ENCODE results near the gene KRTAP2-3. TPM values are rescaled to one million over a fixed set of nuclear protein-coding genes. Genes with fewer than 3 reads are reported as not detected.
"Not testable (repeated sequence)": the region's sequence is repeated elsewhere in the genome, so short reads cannot be mapped to it uniquely, and the experiment has no call there.

Gene KRTAP2-3
- total RNA-seq (not detected), polyA plus RNA-seq (ENCODE audit: insufficient read length in 2 of 2) (not detected)
- long read RNA-seq, donor 1 = 0 reads
- long read RNA-seq, donor 2 = 0 reads
- long read RNA-seq, donor 3 = 0 reads
- long read RNA-seq, donor 4 = 0 reads

- WGBS (ENCODE audit: insufficient coverage) = 80% methylated on average over 4 of the region's 6 CpGs
- Histone ChIP-seq H3K9me3 (ENCODE audit: control insufficient read depth, insufficient read depth, low read length) (no peaks in the 10 kb centered on the region), H3K27me3 (ENCODE audit: control insufficient read depth, insufficient read depth, low read length) (no peaks in the 10 kb centered on the region), H3K4me1 (ENCODE audit: control insufficient read depth, insufficient read depth, low read length) (no peaks in the 10 kb centered on the region), H3K27ac (ENCODE audit: low read depth, low read length) (no peak within 1 kb of the TSS), H3K4me3 (ENCODE audit: low read depth, low read length) (no peak within 1 kb of the TSS), H3K36me3 (ENCODE audit: control insufficient read depth, insufficient read depth, low read length) (no peaks in the 10 kb centered on the region)
- DNase-seq (ENCODE audit: low read depth in 4 of 6, low spot score in 6 of 6) = no peak
Observed at GRCh38 chr17:41060052-41060604, at the start of gene KRTAP2-3. Gene KRTAP2-3, minus strand, starts transcription at chr17:41060114. Its CDS starts 64 bp downstream, at chr17:41060050.

GRCh38 chr17:41108728-41109386 lies 48.9 kb upstream of the KRTAP2-3 start:
- H3K36me3 ChIP-seq (ENCODE audit: control insufficient read depth, insufficient read depth, low read length); H3K27me3 ChIP-seq (ENCODE audit: control insufficient read depth, insufficient read depth, low read length); H3K4me1 ChIP-seq (ENCODE audit: control insufficient read depth, insufficient read depth, low read length); H3K4me3 ChIP-seq (ENCODE audit: low read depth, low read length); DNase-seq (ENCODE audit: low read depth in 4 of 6, low spot score in 6 of 6); H3K27ac ChIP-seq (ENCODE audit: low read depth, low read length); H3K9me3 ChIP-seq (ENCODE audit: control insufficient read depth, insufficient read depth, low read length): not testable (repeated sequence)
- no CpG with 5 or more reads among the region's 1 CpG for WGBS (ENCODE audit: insufficient coverage)

- Histone ChIP-seq H3K4me3 (ENCODE audit: low read depth, low read length) (no peak overlapping the region), H3K9me3 (ENCODE audit: control insufficient read depth, insufficient read depth, low read length) (no peaks in the 10 kb centered on the region), H3K36me3 (ENCODE audit: control insufficient read depth, insufficient read depth, low read length) (no peaks in the 10 kb centered on the region), H3K4me1 (ENCODE audit: control insufficient read depth, insufficient read depth, low read length) (no peaks in the 10 kb centered on the region), H3K27me3 (ENCODE audit: control insufficient read depth, insufficient read depth, low read length) (no peaks in the 10 kb centered on the region), H3K27ac (ENCODE audit: low read depth, low read length) (no peak overlapping the region)
- no peak for DNase-seq (ENCODE audit: low read depth in 4 of 6, low spot score in 6 of 6)
- 89% methylated on average over 1 of the region's 1 CpG for WGBS (ENCODE audit: insufficient coverage)
Observed at GRCh38 chr17:41107941-41108450, 48.1 kb upstream of the KRTAP2-3 start.

- H3K4me3 ChIP-seq (ENCODE audit: low read depth, low read length); H3K4me1 ChIP-seq (ENCODE audit: control insufficient read depth, insufficient read depth, low read length); H3K36me3 ChIP-seq (ENCODE audit: control insufficient read depth, insufficient read depth, low read length); H3K27ac ChIP-seq (ENCODE audit: low read depth, low read length); H3K27me3 ChIP-seq (ENCODE audit: control insufficient read depth, insufficient read depth, low read length); DNase-seq (ENCODE audit: low read depth in 4 of 6, low spot score in 6 of 6); H3K9me3 ChIP-seq (ENCODE audit: control insufficient read depth, insufficient read depth, low read length): not testable (repeated sequence)
- 69% methylated on average over 9 of the region's 10 CpGs for WGBS (ENCODE audit: insufficient coverage)
Observed at GRCh38 chr17:41105347-41105746, 45.4 kb upstream of the KRTAP2-3 start, which contains the start of gene KRTAP4-9. Gene KRTAP4-9, plus strand, starts transcription at chr17:41105389. Its CDS starts 0 bp downstream, at chr17:41105389.

- DNase-seq (ENCODE audit: low read depth in 4 of 6, low spot score in 6 of 6); H3K36me3 ChIP-seq (ENCODE audit: control insufficient read depth, insufficient read depth, low read length); H3K4me1 ChIP-seq (ENCODE audit: control insufficient read depth, insufficient read depth, low read length); H3K27me3 ChIP-seq (ENCODE audit: control insufficient read depth, insufficient read depth, low read length); H3K4me3 ChIP-seq (ENCODE audit: low read depth, low read length); H3K9me3 ChIP-seq (ENCODE audit: control insufficient read depth, insufficient read depth, low read length); H3K27ac ChIP-seq (ENCODE audit: low read depth, low read length): not testable (repeated sequence)
- WGBS (ENCODE audit: insufficient coverage) = no CpG with 5 or more reads among the region's 2 CpGs
Observed at GRCh38 chr17:41104386-41105038, 44.6 kb upstream of the KRTAP2-3 start.

GRCh38 chr17:41103896-41104295 lies 44.0 kb upstream of the KRTAP2-3 start:
- no CpG with 5 or more reads among the region's 1 CpG for WGBS (ENCODE audit: insufficient coverage)
- Histone ChIP-seq H3K4me1 (ENCODE audit: control insufficient read depth, insufficient read depth, low read length) (no peaks in the 10 kb centered on the region), H3K4me3 (ENCODE audit: low read depth, low read length) (no peak overlapping the region), H3K27me3 (ENCODE audit: control insufficient read depth, insufficient read depth, low read length) (no peaks in the 10 kb centered on the region), H3K36me3 (ENCODE audit: control insufficient read depth, insufficient read depth, low read length) (no peaks in the 10 kb centered on the region), H3K27ac (ENCODE audit: low read depth, low read length) (no peak overlapping the region), H3K9me3 (ENCODE audit: control insufficient read depth, insufficient read depth, low read length) (no peaks in the 10 kb centered on the region)
- DNase-seq (ENCODE audit: low read depth in 4 of 6, low spot score in 6 of 6) = no peak

GRCh38 chr17:41101586-41102259 lies 41.8 kb upstream of the KRTAP2-3 start, which contains the start of gene KRTAP4-16:
Gene KRTAP4-16, minus strand, starts transcription at chr17:41102209. Its CDS starts 0 bp downstream, at chr17:41102209.
- Histone ChIP-seq H3K36me3 (ENCODE audit: control insufficient read depth, insufficient read depth, low read length) (no peaks in the 10 kb centered on the region), H3K9me3 (ENCODE audit: control insufficient read depth, insufficient read depth, low read length) (no peaks in the 10 kb centered on the region), H3K4me3 (ENCODE audit: low read depth, low read length) (no peak within 1 kb of the TSS), H3K27me3 (ENCODE audit: control insufficient read depth, insufficient read depth, low read length) (no peaks in the 10 kb centered on the region), H3K27ac (ENCODE audit: low read depth, low read length) (no peak within 1 kb of the TSS), H3K4me1 (ENCODE audit: control insufficient read depth, insufficient read depth, low read length) (no peaks in the 10 kb centered on the region)
- DNase-seq (ENCODE audit: low read depth in 4 of 6, low spot score in 6 of 6) = no peak
- 43% methylated on average over 9 of the region's 10 CpGs for WGBS (ENCODE audit: insufficient coverage)

GRCh38 chr17:41099682-41100480 lies 40.0 kb upstream of the KRTAP2-3 start:
- 100% methylated on average over 1 of the region's 7 CpGs for WGBS (ENCODE audit: insufficient coverage)
- not testable (repeated sequence) for H3K27me3 ChIP-seq (ENCODE audit: control insufficient read depth, insufficient read depth, low read length); DNase-seq (ENCODE audit: low read depth in 4 of 6, low spot score in 6 of 6); H3K36me3 ChIP-seq (ENCODE audit: control insufficient read depth, insufficient read depth, low read length); H3K9me3 ChIP-seq (ENCODE audit: control insufficient read depth, insufficient read depth, low read length); H3K27ac ChIP-seq (ENCODE audit: low read depth, low read length); H3K4me1 ChIP-seq (ENCODE audit: control insufficient read depth, insufficient read depth, low read length); H3K4me3 ChIP-seq (ENCODE audit: low read depth, low read length)

- Histone ChIP-seq H3K36me3 (ENCODE audit: control insufficient read depth, insufficient read depth, low read length) (no peaks in the 10 kb centered on the region), H3K27ac (ENCODE audit: low read depth, low read length) (no peak overlapping the region), H3K27me3 (ENCODE audit: control insufficient read depth, insufficient read depth, low read length) (no peaks in the 10 kb centered on the region), H3K4me1 (ENCODE audit: control insufficient read depth, insufficient read depth, low read length) (no peaks in the 10 kb centered on the region), H3K9me3 (ENCODE audit: control insufficient read depth, insufficient read depth, low read length) (no peaks in the 10 kb centered on the region), H3K4me3 (ENCODE audit: low read depth, low read length) (no peak overlapping the region)
- 80% methylated on average over 1 of the region's 6 CpGs for WGBS (ENCODE audit: insufficient coverage)
- DNase-seq (ENCODE audit: low read depth in 4 of 6, low spot score in 6 of 6) = no peak
Observed at GRCh38 chr17:41098481-41098880, 38.6 kb upstream of the KRTAP2-3 start.
